Type B pancreatic cell (in vitro differentiated cells): ENCODE measurements around the gene RIMS3. TPM values are rescaled to one million over a fixed set of nuclear protein-coding genes. Genes with fewer than 3 reads are reported as not detected.
A peak's percentile ranks its signal among the peaks of the same experiment; 100 is the strongest.
"Not testable (repeated sequence)": the region's sequence is repeated elsewhere in the genome, so short reads cannot be mapped to it uniquely, and the experiment has no call there.

Experiments used
- DNase-seq: peaks from one replicate; pipeline ENCODE4 v3.0.0; 2021; ENCODE audit warnings: mixed read lengths; ENCODE audit not compliant: unreplicated experiment; ENCODE audit errors: extremely low spot score
- H3K27ac Mint-ChIP-seq: 2 replicates; pipeline ENCODE4 v1.8.0; 2021; ENCODE audit warnings: mild to moderate bottlenecking, mixed read lengths
- H3K27me3 Mint-ChIP-seq: 2 replicates; pipeline ENCODE4 v1.8.0; 2021; ENCODE audit warnings: mixed read lengths
- H3K36me3 Mint-ChIP-seq: 2 replicates; pipeline ENCODE4 v1.8.0; 2021; ENCODE audit warnings: mixed read lengths
- H3K4me1 Mint-ChIP-seq: one replicate; pipeline ENCODE4 v1.8.0; 2021; ENCODE audit warnings: mixed read lengths; ENCODE audit not compliant: unreplicated experiment
- H3K4me3 Mint-ChIP-seq: 2 replicates; pipeline ENCODE4 v1.8.0; 2021; ENCODE audit warnings: mild to moderate bottlenecking, mixed read lengths
- H3K9me3 Mint-ChIP-seq: 2 replicates; pipeline ENCODE4 v1.8.0; 2021; ENCODE audit warnings: mixed read lengths
- CTCF ChIP-seq: fragments of 200-600 bp; sonication (generic); conservative IDR thresholded peaks from 2 replicates; pipeline ENCODE4 v1.5.0; 2021; ENCODE audit warnings: antibody characterized with exemption, mild to moderate bottlenecking
- total RNA-seq: library from RNA; stranded (reverse); gene quantifications from 2 replicates; pipeline ENCODE4 v1.2.1, GENCODE V29; 2021; ENCODE audit warnings: low replicate concordance

RIMS3 gene
- total RNA-seq, 1 donor from 2014 or later, result 4.2 TPM

GRCh38 chr1:40633523-40633922, 32.0 kb downstream of the RIMS3 start:
- Mint-ChIP-seq H3K4me3 (no peak overlapping the region), H3K27me3 (no peaks in the 10 kb centered on the region), H3K36me3 (no peaks in the 10 kb centered on the region), H3K27ac (no peak overlapping the region), H3K9me3 (no peaks in the 10 kb centered on the region), H3K4me1 (no peaks in the 10 kb centered on the region)
- no peak for DNase-seq
- no peak for TF ChIP-seq CTCF

- no peaks in the 10 kb centered on the region for H3K4me1 Mint-ChIP-seq
- H3K4me3 Mint-ChIP-seq, result no peak overlapping the region
- DNase-seq, result no peak
- no peaks in the 10 kb centered on the region for H3K27me3 Mint-ChIP-seq
- H3K9me3 Mint-ChIP-seq, result no peaks in the 10 kb centered on the region
- peak; percentile 72 for TF ChIP-seq CTCF
- H3K36me3 Mint-ChIP-seq, result no peaks in the 10 kb centered on the region
- no peak overlapping the region for H3K27ac Mint-ChIP-seq
These were observed 34.8 kb downstream of the RIMS3 start for GRCh38 chr1:40630488-40631223.

GRCh38 chr1:40629546-40629945, 35.9 kb downstream of the RIMS3 start:
- H3K4me3 Mint-ChIP-seq, H3K27me3 Mint-ChIP-seq, H3K36me3 Mint-ChIP-seq, H3K4me1 Mint-ChIP-seq, H3K9me3 Mint-ChIP-seq, H3K27ac Mint-ChIP-seq, DNase-seq: not testable (repeated sequence)

- H3K36me3 Mint-ChIP-seq, result no peaks in the 10 kb centered on the region
- no peaks in the 10 kb centered on the region for H3K27me3 Mint-ChIP-seq
- no peaks in the 10 kb centered on the region for H3K9me3 Mint-ChIP-seq
- TF ChIP-seq CTCF, result no peak
- H3K4me3 Mint-ChIP-seq, result no peak overlapping the region
- no peaks in the 10 kb centered on the region for H3K4me1 Mint-ChIP-seq
- no peak overlapping the region for H3K27ac Mint-ChIP-seq
- DNase-seq, result no peak
These were observed 36.6 kb downstream of the RIMS3 start for GRCh38 chr1:40628903-40629292.

GRCh38 chr1:40627987-40628902, 37.2 kb downstream of the RIMS3 start:
- TF ChIP-seq CTCF, result no peak
- H3K27me3 Mint-ChIP-seq, result no peaks in the 10 kb centered on the region
- H3K4me3 Mint-ChIP-seq, result no peak overlapping the region
- H3K36me3 Mint-ChIP-seq, result no peaks in the 10 kb centered on the region
- no peaks in the 10 kb centered on the region for H3K9me3 Mint-ChIP-seq
- no peak overlapping the region for H3K27ac Mint-ChIP-seq
- H3K4me1 Mint-ChIP-seq, result no peaks in the 10 kb centered on the region
- DNase-seq, result no peak

- Mint-ChIP-seq H3K27ac (peak overlapping the region; percentile 10), H3K36me3 (no peaks in the 10 kb centered on the region), H3K4me1 (no peaks in the 10 kb centered on the region), H3K9me3 (no peaks in the 10 kb centered on the region), H3K4me3 (no peak overlapping the region), H3K27me3 (peaks cover 5% of the 10 kb centered on the region)
- no peak for DNase-seq
- no peak for TF ChIP-seq CTCF
These were observed 39.1 kb downstream of the RIMS3 start for GRCh38 chr1:40626383-40626770.
